Kidney capillary endothelial cell (primary cell): ENCODE measurements around the gene CLK3.

Experiments used
- DNase-seq: peaks from one replicate; pipeline ENCODE4 v3.0.0-alpha.2; 2018; ENCODE audit warnings: low spot score

Gene CLK3

DNA sequence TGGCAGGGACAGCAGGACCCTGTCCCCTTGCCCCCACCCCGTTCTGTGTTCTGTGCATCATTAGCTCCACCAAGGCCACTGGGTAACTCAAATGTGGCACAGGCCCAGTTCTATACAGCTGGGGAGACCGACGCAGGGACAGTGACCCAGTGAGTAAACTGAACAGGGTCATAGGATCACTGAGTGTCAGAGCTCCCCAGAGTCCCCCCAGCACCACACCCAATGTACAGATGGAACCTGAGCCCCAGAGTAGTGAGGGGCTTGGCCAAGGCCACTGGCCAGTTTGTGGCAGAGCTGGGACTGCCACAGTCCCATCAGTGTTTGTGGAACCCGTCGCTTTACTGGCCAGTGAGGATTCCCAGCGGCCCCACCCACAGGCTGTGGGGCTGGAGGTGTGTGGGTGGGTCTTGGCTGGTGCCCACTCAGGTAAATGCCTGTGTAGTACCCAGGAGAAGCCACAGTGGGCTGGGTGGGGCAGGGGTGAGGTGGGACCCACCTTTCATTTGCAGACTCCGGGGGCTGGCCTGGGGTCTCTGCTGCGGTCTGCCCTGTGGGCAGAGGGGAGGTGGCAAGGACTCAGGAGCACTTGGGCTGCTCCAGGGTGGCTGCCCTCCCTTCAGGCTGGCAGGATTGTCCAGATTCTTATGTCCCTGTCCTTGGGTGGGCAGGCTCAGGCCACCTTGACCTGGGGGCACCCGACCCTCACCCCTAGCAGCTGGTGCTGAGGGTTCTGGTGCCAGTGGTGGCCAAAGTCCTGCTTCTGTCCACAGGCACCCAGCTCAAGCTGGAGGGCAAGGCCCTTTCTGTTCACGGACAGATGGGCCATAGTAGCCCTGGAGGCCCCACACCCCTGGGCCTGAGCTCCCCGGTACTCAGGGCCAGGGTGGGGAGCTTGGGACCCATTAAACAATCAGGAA, 11.6 kb upstream of the CLK3 start:
- no peak for DNase-seq

DNA sequence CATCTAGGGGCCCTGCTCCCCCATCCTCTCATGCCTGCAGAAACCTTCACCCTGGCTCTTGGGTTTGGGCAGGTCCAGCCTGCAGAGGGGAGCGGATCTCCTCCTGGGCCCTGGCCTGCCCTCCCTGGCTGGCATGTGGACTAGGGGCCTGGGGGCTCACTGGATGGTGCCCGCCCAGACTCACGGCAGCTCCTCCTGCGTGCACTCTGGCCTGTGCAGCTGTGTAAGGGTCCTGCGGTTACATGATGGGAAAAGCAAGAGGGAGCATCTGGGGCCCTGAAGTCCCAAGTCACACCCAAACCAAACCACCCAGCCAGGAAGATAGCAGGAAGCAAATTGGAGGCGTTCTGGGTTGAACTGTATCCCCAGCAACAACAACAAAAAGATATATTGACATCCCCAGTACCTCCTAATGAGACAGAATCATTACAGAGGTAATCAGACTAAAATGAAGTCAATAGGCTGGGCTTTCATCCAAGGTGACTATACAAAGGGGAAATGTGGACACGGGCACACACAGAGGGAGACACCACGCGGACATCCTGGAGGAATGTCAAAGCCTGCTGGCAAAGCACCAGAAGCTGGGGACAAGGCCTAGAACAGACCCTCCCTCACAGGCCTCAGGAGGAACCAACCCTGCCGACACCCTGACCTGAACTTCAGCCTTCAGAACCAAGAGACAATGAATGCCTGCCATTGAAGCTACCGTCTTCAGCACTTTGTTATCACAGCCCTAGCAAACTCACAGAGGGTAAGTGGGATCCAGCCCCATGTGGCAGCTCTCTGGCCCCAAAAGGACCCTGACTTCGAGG, 10.4 kb upstream of the CLK3 start:
- DNase-seq, result no peak

DNA sequence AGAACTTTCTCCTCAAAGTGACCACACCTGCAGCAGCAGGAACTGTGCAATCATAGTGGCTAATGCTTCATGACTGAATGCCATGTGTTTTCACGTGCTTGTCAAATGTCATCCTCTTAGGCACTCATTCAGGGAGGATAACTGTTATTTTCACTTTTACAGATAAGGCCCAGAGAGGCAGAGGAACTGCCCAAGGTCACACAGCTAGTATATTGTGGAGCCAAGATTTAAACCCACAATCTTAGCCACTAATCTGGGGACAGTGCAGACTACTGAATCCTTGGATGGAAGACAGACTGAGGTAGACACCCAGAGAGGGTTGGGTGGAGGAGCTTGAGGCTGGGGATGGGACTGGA, 9.9 kb upstream of the CLK3 start:
- no peak for DNase-seq

DNA sequence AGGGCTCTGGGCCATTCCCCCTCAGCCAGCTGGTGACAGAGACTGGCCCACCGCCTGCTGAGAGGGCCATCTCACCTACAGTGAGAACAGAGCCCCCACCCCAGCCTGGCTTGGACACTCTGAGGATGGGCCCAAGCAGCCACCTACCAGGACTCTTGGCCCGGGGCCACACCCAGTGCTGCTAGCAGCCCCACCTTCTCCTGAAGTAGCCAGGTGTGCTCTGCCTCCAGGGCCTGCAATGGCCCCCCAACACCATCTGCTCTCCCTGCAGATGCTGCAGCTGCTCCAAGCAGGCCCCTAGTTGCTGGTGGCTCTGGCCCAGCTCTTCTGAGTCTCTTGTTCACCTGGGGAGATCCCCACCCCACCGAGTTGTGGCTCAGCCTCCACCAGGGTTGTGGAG, 6.8 kb upstream of the CLK3 start:
- DNase-seq, result no peak

DNA sequence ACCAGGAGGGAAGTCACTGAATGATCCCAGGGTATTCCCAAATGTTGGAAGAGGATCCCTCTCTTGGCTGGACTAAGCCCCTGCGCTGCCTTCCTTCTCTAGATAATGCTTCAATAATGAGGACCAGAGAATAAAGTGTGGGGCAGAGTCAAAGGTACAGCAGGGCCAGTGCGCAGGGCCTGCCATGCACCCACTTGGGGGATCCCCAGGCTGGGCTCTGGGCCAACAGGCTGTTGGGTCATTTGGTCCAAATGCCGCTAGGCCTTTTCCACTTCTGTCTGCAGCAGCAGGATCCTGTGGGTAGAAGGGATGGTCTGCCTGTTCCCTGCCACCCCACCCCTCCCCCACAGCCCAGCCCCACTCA, 5.7 kb upstream of the CLK3 start:
- no peak for DNase-seq

DNA sequence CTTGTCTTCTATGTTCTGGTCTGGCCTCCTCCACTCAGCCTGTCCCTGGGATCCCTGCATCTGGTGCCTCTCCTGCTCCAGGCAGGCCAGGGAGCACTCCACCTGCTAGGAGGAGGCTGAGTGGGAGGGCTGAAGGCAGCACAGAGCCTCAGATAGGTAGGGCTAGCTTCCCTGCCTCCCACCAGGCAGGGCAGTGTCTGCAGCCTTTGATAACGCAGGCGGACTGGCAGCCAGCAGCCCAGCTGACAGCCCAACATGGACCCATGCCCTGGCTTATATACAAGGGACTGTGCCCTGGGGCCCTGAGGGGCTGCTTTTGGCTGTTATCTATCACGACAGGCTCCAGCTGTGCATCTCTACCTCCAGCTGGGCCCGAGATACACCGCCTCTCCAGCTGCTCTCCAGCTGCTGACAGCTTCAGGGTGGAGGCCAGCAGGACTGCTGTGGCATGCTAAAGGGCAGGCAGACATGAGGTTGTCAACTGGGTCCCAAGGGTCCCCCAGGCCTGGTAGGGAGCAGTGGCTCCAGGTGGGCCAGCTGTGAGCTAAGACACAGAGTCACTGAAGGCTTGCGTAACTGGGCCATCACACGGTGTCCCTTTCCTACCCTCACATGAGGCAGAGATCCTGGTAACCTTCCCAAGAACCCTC, 5.2 kb upstream of the CLK3 start:
- DNase-seq, result no peak

DNA sequence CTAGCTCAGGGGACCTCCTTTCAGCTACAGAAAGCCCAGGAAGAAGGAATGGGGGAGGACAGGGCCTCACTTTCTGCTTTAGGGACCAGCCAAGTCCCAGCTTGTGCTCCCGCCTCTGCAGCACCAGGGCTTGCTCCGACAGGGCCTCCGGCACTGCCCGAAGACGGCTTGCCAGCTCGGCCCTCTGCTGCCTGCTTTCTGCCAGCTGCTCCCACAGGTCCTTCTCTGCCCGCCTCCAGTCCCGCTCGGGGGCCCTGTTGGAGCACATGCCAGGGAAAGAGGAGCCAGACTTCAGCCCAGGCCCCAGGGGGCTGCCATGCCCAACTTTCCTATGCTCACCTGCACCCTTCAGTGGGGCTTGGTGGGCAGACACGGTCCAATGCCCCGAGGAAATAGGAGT, 4.3 kb upstream of the CLK3 start:
- no peak for DNase-seq

DNA sequence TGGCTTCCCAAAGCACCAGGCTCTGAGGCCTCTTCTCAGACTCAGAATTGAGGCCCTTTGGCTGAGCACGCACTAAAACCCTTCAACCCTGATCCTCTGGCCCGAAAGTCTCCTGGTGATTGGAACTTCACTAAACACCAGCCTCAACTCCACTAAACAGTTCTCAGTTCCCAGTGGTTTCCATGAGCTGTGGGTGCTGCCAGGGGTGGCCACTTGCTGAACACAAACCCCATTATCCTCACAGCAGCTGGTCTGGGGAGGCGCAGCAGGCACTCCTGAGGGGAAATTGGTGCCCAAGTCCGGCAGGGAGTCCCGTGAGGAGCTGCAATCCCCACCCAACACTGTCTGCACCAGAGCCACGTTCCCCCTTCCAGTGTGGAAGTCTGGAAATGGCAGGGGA, 3.8 kb upstream of the CLK3 start:
- no peak for DNase-seq

DNA sequence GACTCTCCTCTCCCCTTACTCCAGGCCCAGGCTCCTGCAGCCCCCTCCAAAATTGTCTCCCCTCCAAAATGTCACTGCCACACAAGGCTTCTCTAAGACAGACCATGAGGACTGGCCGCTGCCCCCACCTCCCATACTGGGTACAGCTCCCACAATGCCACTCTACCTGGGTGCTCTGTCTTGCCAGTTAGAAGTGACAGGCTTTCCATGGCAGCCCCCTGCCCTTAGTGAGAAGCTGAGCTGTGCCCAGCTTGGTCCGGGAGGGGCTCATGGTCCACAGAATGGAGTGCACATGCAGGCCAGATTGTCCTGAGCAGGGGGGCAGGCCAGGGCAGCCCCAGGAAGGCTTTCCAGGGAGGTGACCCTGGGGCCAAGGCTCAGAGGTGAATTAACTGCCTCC, 3.0 kb upstream of the CLK3 start:
- no peak for DNase-seq

DNA sequence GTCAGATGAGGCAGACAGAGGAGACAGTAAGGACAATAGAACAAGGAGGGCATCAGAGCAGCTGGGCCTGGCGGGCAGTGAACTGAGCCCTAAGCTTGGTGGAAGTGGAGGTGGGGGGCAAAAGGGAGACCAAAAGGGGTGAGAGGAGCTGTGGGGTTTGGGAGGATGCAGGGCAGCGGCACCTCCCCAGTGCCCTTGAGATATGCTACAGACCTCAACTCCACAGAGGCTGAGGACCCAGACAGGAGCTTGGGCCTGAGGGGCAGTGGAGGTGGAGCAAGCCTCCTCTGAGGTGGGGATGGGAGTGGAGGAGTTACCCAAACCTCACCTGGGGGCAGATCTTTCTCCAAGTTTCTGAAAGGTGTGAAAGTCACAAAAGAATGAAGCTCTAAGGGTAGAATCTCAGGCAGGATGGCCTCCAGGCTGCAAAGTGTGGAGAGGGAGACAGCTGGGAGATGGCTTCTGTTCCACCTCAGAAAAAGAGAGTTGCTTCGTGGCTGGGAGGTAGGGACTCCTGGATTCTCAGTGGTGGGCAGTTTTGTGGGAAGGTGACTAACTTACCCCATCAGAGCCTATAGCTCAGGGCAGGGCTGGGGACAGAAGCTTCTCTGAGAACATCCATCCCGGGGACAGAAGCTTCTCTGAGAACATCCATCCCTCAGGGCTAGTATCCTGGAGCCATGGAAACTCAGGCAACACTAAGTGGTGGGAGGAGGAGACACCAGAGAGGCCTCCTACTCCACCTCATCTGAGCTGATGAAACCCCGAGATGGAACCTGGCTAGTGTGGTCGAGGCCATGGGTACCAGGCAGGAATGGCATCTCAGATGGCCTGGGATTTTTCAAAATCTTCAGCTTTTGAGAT, 2.3 kb upstream of the CLK3 start:
- no peak for DNase-seq

DNA sequence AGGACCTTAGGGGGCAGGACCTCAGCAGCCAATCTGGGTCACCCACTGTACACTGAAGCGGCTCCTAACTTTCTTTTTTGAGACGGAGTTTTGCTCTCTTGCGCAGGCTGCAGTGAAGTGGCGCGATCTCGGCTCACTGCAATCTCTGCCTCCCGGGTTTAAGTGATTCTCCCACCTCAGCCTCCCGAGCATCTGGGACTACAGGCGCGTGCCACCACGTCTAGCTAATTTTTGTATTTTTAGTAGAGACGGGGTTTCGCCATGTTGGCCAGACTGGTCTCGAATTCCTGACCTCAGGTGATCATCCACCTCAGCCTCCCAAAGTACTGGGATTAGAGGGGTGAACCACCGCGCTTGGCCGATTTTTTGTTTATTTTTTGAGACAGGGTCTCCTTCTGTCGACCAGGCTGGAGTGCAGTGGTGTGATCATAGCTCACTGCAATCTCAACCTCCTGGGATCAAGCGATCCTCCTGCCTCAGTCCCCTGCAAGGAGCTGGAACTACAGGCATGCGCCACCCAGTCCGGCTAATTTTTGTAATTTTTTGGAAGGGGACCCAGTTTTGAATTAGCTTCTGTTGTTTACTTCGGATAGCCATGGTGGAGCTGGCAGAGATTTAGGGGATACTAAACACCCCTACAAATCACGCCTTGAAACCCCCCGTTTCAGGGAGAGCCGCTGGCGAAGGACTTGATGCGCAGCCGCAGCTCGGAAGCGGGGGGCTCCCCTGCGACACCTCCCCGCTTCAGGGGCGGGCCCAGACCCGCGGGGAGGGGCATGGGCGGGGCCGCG, 1.5 kb upstream of the CLK3 start:
- DNase-seq, result no peak

DNA sequence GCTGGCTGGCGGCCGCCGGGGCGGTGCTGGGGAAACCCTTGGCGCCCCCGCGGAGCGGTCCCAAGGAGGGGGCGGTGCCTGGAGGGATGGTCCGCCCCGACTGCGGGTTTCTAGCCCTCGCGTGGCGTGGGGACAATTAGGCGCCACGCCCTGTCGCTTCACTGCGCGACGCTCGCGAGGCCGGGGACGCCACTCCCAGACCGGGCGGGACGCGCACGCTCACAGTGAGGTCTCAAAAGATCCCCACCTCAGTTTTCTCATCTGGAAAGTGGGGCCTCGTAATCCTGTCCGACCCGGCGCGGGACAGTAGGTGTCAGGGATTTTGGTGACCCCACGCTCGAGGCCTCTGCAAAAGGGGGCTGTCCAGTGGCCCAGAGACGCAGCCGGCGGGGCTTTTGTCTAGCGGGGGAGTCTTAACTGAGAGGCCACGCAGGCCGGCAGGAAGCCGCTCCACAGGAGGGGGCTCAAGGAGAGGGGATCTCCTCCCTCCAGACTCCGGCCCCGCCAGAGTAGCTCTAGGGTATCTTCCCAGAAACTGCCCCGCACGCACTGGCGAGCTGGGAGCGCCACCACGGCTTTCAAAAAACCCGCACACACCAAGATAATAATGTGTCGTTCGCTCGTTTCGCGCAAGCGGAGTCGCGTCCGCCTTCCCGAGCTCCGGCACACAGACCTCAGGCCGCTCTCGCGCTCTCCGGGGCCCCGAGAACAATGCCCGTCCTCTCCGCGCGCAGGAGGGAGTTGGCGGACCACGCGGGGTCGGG, 710 bp upstream of the CLK3 start:
- DNase-seq, result peak; percentile 67

DNA sequence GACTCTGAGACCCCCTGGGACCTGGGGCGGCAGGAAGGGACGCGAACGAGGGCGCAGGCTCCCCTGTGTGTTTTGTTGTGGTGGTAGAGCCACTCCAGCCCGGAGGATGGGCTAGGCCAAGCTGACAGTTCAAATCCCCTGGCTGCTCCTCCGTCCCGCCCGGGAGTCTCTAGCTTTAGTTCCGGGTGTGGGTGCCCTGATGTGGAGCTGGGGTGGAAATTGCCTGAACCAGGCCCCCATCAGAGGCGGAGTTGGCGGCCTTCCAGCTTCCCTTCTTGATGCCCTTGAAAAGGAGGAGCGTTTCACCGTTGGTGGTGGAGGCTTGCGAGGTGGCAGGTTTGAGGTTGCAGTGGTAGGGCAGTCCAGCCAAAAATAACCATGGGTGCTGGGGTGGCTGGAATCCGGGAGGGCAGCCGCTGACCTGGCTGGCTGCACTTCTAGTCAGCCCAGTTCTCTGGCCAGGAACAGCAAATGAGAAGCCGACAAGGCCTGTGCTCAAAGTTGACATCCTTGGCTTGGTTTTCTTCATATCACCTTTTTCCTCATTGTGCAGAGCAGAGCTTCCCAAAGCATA, 817 bp downstream of the CLK3 start:
- DNase-seq, result peak; percentile 26

DNA sequence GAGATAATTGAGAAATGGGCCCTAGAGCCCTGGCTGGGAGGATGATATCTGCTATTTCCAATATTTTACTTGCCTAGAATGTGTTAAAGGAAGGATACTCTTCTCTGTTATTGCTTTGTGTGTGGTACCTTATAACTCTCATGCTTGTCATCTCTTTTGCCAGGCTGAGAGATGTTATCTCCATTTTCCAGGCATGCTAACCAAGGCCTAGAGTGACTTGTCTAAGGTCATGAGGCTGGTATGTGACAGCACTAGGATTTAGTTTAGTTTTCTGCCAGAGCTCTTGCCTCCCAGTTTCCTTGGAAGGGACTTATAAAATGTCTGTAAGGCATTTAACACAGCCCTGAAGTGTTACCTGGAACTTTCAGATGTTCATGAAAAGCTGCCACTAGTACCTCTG, 1.4 kb downstream of the CLK3 start:
- no peak for DNase-seq

DNA sequence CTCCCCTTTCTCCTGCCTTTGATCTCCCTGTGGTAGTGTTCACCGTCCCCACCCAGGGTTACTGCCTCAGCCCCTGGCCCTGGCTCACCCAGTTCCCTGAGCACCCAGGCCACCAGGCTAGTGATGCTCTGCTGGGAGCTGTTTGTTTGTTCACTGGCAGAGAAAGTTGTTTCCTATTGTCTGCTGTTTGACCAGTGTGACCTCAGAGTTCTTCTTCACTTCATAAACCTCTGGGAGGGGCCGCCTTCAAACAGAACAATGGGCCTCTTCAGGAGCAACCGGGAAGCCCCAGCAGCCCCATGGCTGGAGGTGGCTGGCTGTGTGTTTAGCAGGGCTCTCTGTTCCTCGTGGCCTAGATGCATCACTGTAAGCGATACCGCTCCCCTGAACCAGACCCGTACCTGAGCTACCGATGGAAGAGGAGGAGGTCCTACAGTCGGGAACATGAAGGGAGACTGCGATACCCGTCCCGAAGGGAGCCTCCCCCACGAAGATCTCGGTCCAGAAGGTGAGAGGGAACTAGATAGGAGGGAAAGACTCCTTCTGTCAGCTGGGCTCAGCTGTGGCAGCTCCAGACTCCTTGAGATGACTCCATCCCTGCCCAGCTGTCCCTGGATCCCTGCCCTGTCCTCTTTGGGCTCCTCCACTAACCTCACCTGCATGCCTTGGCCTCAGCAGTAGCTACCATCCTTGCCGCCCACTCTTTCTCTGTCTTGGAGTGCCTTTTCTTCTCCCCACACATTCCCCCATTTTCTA, 3.4 kb downstream of the CLK3 start:
- DNase-seq, result no peak

DNA sequence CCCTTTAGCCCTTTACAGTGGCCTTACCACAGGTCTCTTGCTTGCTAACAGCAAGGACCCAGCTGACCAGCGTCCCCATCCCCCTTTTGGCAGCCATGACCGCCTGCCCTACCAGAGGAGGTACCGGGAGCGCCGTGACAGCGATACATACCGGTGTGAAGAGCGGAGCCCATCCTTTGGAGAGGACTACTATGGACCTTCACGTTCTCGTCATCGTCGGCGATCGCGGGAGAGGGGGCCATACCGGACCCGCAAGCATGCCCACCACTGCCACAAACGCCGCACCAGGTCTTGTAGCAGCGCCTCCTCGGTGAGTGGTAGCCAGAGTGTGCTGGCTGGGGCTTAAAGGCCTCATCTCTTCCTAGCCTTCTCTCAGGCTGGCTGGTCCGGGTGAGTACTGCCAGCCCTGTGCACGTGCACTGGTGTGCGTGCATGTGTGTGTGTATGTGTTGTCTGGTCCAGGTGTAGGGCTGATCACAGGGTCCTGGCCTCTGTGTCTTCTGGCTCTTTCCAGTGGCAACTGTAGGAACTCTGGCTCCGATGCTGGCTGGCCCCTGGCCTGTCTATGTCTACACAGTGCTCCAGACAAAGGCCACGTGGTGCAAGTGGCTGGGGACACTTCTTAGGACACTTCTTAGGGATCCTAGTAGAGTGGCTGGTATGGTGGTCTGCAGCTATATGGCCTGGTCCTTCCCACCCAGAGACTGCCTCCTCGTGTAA, 4.4 kb downstream of the CLK3 start:
- no peak for DNase-seq

DNA sequence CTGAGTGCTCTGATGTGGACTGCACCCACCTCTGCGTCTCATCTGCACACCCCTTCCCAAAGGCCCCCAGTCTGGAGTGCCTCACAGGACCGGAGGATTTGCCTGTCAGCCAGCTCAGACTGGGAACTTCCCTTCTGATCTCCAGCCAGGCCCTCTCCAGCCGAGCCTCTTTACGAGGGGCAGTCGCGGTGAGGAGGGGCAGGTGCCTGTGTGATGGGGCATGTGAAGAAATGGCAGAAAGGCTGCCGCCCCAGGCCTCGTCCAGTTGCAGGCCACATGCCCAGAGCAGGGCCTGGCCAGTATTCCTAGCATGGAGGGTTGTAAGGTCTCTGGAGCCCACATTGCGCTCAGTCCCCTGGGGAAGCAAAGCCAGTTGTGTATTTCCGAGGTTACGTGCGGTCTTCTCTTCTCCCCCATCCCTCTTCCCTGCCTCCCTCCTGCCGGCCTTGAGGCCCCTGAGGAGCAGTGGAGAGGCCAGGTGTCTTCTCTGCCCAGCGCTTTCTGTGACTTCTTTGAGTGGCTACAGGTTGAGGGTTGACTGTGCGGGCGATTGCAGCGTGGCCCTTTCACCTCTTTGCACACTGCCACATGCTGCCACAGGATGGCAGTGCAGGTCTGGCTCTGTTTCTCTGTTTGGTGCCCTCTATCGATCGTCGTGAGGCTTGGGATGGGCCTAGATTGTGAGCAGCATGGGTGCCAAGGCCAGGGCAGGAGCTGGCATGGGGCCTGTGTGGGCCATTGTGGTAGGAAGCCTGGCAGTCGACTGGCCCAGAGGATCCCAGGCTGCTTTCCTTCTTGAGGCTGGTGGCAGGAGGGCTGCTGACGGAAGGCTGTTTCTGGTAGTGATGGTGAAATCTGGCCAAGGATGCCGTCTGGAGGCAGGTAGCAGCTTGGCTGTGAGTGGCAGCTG, 5.3 kb downstream of the CLK3 start:
- peak; percentile 62 for DNase-seq

DNA sequence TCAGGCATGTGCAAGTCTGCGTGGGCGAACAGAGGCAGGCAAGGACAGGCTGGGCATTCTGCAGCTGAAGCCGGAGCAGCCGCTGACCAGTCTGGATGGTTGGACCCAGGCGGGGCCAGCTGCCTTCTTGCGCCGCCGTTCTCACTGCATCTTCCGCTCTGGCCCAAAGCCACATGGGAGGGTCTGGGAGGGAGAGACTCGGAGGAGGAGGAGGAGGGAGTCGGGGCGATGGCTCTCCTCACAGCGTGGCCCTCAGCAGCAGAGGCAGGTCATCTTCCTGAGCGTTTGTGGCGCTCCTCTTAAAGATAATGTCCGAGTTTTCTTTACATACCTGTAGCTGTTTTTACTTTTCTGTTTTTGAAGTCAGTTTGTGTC, 5.9 kb downstream of the CLK3 start:
- DNase-seq, result no peak
